ENCODE results near the gene HIPK2.

DNA sequence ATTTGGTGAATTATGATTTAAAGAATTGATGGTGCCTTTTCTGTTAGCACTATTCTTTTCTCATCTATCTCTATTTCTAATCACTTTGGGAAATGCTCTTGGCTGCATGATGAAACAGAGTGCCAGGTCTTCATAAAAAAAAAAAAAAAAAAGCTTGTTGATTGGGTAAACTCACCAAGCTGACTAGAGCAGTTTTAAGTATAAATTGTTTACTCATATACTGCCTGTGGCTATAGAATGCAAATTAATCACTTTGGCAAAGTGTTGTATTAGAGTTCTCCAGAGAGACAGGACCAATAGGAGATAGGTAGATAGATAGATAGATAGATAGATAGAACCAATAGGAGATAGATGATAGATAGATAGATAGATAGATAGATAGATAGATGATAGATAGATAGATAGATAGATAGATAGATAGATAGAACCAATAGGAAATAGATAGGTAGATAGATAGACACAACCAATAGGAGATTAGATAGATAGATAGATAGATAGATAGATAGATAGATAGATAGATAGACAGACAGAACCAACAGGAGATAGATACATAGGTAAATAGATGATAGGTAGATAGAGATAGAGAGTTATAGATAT lies 31.1 kb upstream of the HIPK2 start:
- TF ChIP-seq, protein P1, sequence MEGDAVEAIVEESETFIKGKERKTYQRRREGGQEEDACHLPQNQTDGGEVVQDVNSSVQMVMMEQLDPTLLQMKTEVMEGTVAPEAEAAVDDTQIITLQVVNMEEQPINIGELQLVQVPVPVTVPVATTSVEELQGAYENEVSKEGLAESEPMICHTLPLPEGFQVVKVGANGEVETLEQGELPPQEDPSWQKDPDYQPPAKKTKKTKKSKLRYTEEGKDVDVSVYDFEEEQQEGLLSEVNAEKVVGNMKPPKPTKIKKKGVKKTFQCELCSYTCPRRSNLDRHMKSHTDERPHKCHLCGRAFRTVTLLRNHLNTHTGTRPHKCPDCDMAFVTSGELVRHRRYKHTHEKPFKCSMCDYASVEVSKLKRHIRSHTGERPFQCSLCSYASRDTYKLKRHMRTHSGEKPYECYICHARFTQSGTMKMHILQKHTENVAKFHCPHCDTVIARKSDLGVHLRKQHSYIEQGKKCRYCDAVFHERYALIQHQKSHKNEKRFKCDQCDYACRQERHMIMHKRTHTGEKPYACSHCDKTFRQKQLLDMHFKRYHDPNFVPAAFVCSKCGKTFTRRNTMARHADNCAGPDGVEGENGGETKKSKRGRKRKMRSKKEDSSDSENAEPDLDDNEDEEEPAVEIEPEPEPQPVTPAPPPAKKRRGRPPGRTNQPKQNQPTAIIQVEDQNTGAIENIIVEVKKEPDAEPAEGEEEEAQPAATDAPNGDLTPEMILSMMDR (optimal IDR thresholded peaks at IDR 0.05 in 1 of 3, IDR thresholded peaks at IDR 0.05 in 1 of 3, conservative IDR thresholded peaks at IDR 0.05 in 1 of 3; ENCODE audit: extremely low read depth in 1 of 3, insufficient read depth in 2 of 3, low read length in 3 of 3), result no peak
- TF ChIP-seq EZH2 (IDR thresholded peaks at IDR 0.05; ENCODE audit: low read length), result no peak
